K562 (cell line): ENCODE data around the gene TENM4. TPM values are rescaled to one million over a fixed set of nuclear protein-coding genes. Genes with fewer than 3 reads are reported as not detected.

Source experiments
- ATAC-seq: fragments of 200-7000 bp; cut with Tn5 transposase; 3 replicates; pipeline ENCODE4 v1.9.1; 2020; ENCODE audit warnings: moderate library complexity
- BruUV-seq: library from RNA; stranded (reverse); fragments of 400-500 nt; replicated peaks from 2 replicates; lab custom pipeline; 2021; lab: Mats Ljungman, UMichigan
- CTCF ChIA-PET: fragments of 300-600 bp; formaldehyde crosslinking; extraction: SDS; loops from one replicate; lab custom pipeline; 2021; ENCODE audit warnings: low intra/inter-chr PET ratio; lab: Yijun Ruan, JAX
- POLR2A ChIA-PET: fragments of 300-600, 350-650 bp; sonication (Branson Sonifier 250); formaldehyde crosslinking; extraction: SDS; loops from one replicate; lab custom pipeline; 2021; ENCODE audit warnings: antibody characterized with exemption, inconsistent platforms; lab: Yijun Ruan, JAX
- DNase-seq, 4 experiments: peaks; one replicate each; pipeline versions ENCODE4 v3.0.0 to v3.0.0-alpha.2; 2011 to 2018; ENCODE audit warnings: low spot score in 3 of 4, mixed read lengths in 3 of 4; ENCODE audit errors: extremely low read depth in 1 of 4
- FAIRE-seq: peaks from 2 replicates; lab custom pipeline; 2011; peaks lifted over from hg19 to GRCh38; lab: Jason Lieb, UNC
- H2AFZ ChIP-seq: 2 replicates; pipeline ENCODE4 v1.6.0; 2011; ENCODE audit warnings: low read depth, low read length, control low read depth, inconsistent platforms
- H3K27ac ChIP-seq: fragments of 200-600 bp; 3 replicates; pipeline ENCODE4 v1.8.0; 2011; ENCODE audit warnings: low read depth, mild to moderate bottlenecking, control low read depth, inconsistent platforms, low read length, moderate library complexity, mixed read lengths; ENCODE audit errors: extremely low read depth
- H3K27me3 ChIP-seq, 2 experiments: fragments of 300-600 bp in 1 of 2; 2 replicates in 1 of 2; 3 replicates in 1 of 2; pipeline versions ENCODE4 v1.6.0 to v1.8.0; 2011; ENCODE audit warnings: inconsistent platforms in 2 of 2, low read length in 2 of 2, mild to moderate bottlenecking in 1 of 2, mixed read lengths in 1 of 2, moderate library complexity in 1 of 2; ENCODE audit not compliant: control insufficient read depth in 2 of 2, insufficient read depth in 2 of 2
- H3K36me3 ChIP-seq: fragments of 300-600 bp; 3 replicates; pipeline ENCODE4 v1.8.0; 2011; ENCODE audit warnings: mild to moderate bottlenecking, low read length, inconsistent platforms; ENCODE audit not compliant: control insufficient read depth, insufficient read depth
- H3K4me1 ChIP-seq, 2 experiments: fragments of 200-600 bp in 1 of 2; replicated peaks in 1 of 2; 2 replicates in 1 of 2; 3 replicates in 1 of 2; pipeline versions ENCODE4 v1.5.1 to v1.8.0; 2011; ENCODE audit warnings: inconsistent platforms in 2 of 2, low read length in 2 of 2, mild to moderate bottlenecking in 1 of 2, mixed read lengths in 1 of 2, moderate library complexity in 1 of 2; ENCODE audit not compliant: control insufficient read depth in 2 of 2, insufficient read depth in 2 of 2
- H3K4me2 ChIP-seq: 2 replicates; pipeline ENCODE4 v1.6.1; 2011; ENCODE audit warnings: low read length, control low read depth, inconsistent platforms, mixed read lengths; ENCODE audit not compliant: insufficient read depth
- H3K4me3 ChIP-seq: fragments of 200-600 bp; sonication (generic), shearing (Covaris generic); 2 replicates; pipeline ENCODE4 v1.5.1; 2016; ENCODE audit warnings: control low read depth, inconsistent platforms
- H3K79me2 ChIP-seq: fragments of 200-600 bp; 3 replicates; pipeline ENCODE4 v1.8.0; 2011; ENCODE audit warnings: low read length, inconsistent platforms; ENCODE audit not compliant: control insufficient read depth, insufficient read depth
- H3K9ac ChIP-seq, 2 experiments: 2 replicates each; pipeline versions ENCODE4 v1.6.0 to v1.6.1; 2011; ENCODE audit warnings: low read depth in 2 of 2, low read length in 2 of 2, control low read depth in 1 of 2, inconsistent platforms in 1 of 2, mild to moderate bottlenecking in 1 of 2, mixed read lengths in 1 of 2; ENCODE audit not compliant: insufficient read depth in 1 of 2
- H3K9me1 ChIP-seq: one replicate; pipeline ENCODE4 v1.6.0; 2011; ENCODE audit warnings: inconsistent platforms, mild to moderate bottlenecking, low read length, moderate library complexity; ENCODE audit not compliant: control insufficient read depth, insufficient read depth
- H3K9me3 ChIP-seq: replicated peaks from 2 replicates; pipeline ENCODE4 v1.5.1; 2011; ENCODE audit warnings: low read depth, low read length, inconsistent platforms; ENCODE audit not compliant: control insufficient read depth, insufficient read depth
- H4K20me1 ChIP-seq: replicated peaks from 2 replicates; pipeline ENCODE4 v1.6.1; 2011; ENCODE audit warnings: low read length, inconsistent platforms, mixed read lengths; ENCODE audit not compliant: control insufficient read depth, insufficient read depth
- ATF2 ChIP-seq: sonication (generic); formaldehyde crosslinking; IDR thresholded peaks from 2 replicates; pipeline ENCODE4 v1.8.1; 2022; ENCODE audit warnings: missing genetic modification reagents
- CBX1 ChIP-seq: sonication (generic); IDR thresholded peaks from 2 replicates; pipeline ENCODE4 v1.6.1; 2016; ENCODE audit warnings: antibody characterized with exemption, low read depth, mild to moderate bottlenecking
- HMGXB4 ChIP-seq: sonication (generic); formaldehyde crosslinking; IDR thresholded peaks from 2 replicates; pipeline ENCODE4 v1.8.1; 2023; ENCODE audit warnings: mild to moderate bottlenecking, missing genetic modification reagents
- KHSRP ChIP-seq: fragments of 450-650 bp; IDR thresholded peaks from 2 replicates; pipeline ENCODE4 v1.6.1; 2017
- L3MBTL2 ChIP-seq: fragments of 450-650 bp; IDR thresholded peaks from 2 replicates; pipeline ENCODE4 v1.6.1; 2016; ENCODE audit warnings: mild to moderate bottlenecking, moderate library complexity
- NR4A1 ChIP-seq, 2 experiments: fragments of 250-450 bp in 1 of 2; fragments of 450-650 bp in 1 of 2; sonication (Bioruptor Pico) in 1 of 2; IDR thresholded peaks; 2 replicates each; pipeline versions ENCODE4 v1.4.0 to v1.6.1; 2016 to 2020; ENCODE audit warnings: mild to moderate bottlenecking in 2 of 2, missing compliant biosample characterization in 1 of 2, missing genetic modification characterization in 1 of 2, moderate library complexity in 1 of 2
- OTX1 ChIP-seq: fragments of 450-650 bp; formaldehyde crosslinking; IDR thresholded peaks from 2 replicates; pipeline ENCODE4 v1.4.0; 2022; ENCODE audit warnings: mild to moderate bottlenecking
- TCFL5 ChIP-seq: fragments of 250-450 bp; sonication (Bioruptor Pico); conservative IDR thresholded peaks from 2 replicates; pipeline ENCODE4 v1.6.1; 2021; ENCODE audit warnings: mild to moderate bottlenecking, moderate library complexity, matching md5 sums
- ZFP91 ChIP-seq: sonication (generic); formaldehyde crosslinking; IDR thresholded peaks from 2 replicates; pipeline ENCODE4 v1.8.0; 2022; ENCODE audit warnings: mild to moderate bottlenecking, missing genetic modification reagents
- ZNF143 ChIP-seq: sonication (generic); formaldehyde crosslinking; IDR thresholded peaks from 2 replicates; pipeline ENCODE4 v1.9.0; 2022; ENCODE audit warnings: mild to moderate bottlenecking, missing genetic modification reagents
- WGBS: fragments of 100-300 bp; shearing (Covaris generic); methylation state at CpG from one replicate; pipeline ENCODE4 v1.1.6; 2016; ENCODE audit warnings: low coverage, mixed read lengths; ENCODE audit not compliant: insufficient coverage; ENCODE audit errors: missing lambda C conversion rate; 5-methylcytosine and 5-hydroxymethylcytosine counted together
- in situ Hi-C: fragments of 300-500 bp; cut with MboI; formaldehyde crosslinking; loops from 4 replicates; pipeline ENCODE4 v1.15.0; 2018; ENCODE audit warnings: inconsistent platforms, mixed read lengths
- intact Hi-C: fragments of 100-400 bp; cut with micrococcal nuclease; formaldehyde crosslinking; loops from 2 replicates; pipeline ENCODE4 v1.14.2; 2022
- polyA plus RNA-seq, 8 experiments: library from polyadenylated mRNA; depleted of rRNA in 4 of 8; stranded (reverse) in 5 of 8; unstranded in 3 of 8; fragments of >200 nt; fragmentation: Nextera tagmentation in 2 of 8; fragmentation: Illumina TruSeq in 1 of 8; extraction: Ambion mirVana in 2 of 8; extraction: Trizol in 1 of 8; gene quantifications; 2 replicates each; pipeline versions ENCODE4 v1.2.1 to v1.2.3, GENCODE V29; 2011 to 2014; ENCODE audit warnings: inconsistent platforms in 1 of 8, missing spikeins in 1 of 8
- total RNA-seq, 7 experiments: library from RNA; depleted of rRNA in 6 of 7; stranded (reverse); fragments of >200 nt in 6 of 7; fragmentation: Illumina TruSeq in 2 of 7; extraction: Trizol in 2 of 7; gene quantifications; 2 replicates each; pipeline versions ENCODE4 v1.2.1 to v1.2.3, GENCODE V29; 2011 to 2021; ENCODE audit warnings: low replicate concordance in 1 of 7

The TENM4 gene
- total and polyA plus RNA-seq, 9 of the 15 experiments (the other 6 are each of a cell fraction or from before 2014, with no cell fraction given) = 0.16 TPM; not detected in 8

GRCh38 chr11:79363861-79364378, 76.9 kb downstream of the TENM4 start:
- Histone ChIP-seq H3K4me1 (no peaks in the 10 kb centered on the region), H3K27ac (no peak overlapping the region), H3K27me3 (no peaks in the 10 kb centered on the region), H3K79me2 (no peaks in the 10 kb centered on the region), H3K9me3 (no peaks in the 10 kb centered on the region), H3K36me3 (no peaks in the 10 kb centered on the region)
- POLR2A ChIA-PET = no interaction called here
- BruUV-seq = no TSS peak
- ATAC-seq = no peak
- in situ Hi-C loops = no loop called here
- WGBS = 1% methylated on average over 5 of the region's 5 CpGs
- TF ChIP-seq ATF2 (CRISPR knock-in tag) (no peak), ZFP91 (CRISPR knock-in tag) (no peak), NR4A1 (CRISPR knock-in tag; IDR thresholded peaks at IDR 0.05) (no peak), NR4A1 (tag; IDR thresholded peaks at IDR 0.05) (no peak), CBX1 (no peak), HMGXB4 (CRISPR knock-in tag) (no peak), KHSRP (no peak), ZNF143 (CRISPR knock-in tag) (no peak), OTX1 (CRISPR knock-in tag) (no peak), TCFL5 (CRISPR knock-in tag) (no peak), L3MBTL2 (no peak)
- TF ChIP-seq, all 486 proteins: peak for 0
- Histone ChIP-seq H2AFZ (no peak overlapping the region), H3K9me1 (no peaks in the 10 kb centered on the region), H4K20me1 (no peaks in the 10 kb centered on the region; the same call in 1 of the 2 replicates), H3K4me2 (no peak overlapping the region), H3K4me3 (no peak overlapping the region), H3K9ac (no peak overlapping the region)
- FAIRE-seq = no peak
- intact Hi-C loops = no loop called here
- no peak for DNase-seq
- CTCF ChIA-PET = no interaction called here
